Loucy (cell line): ENCODE data around the gene DAGLA.

Source experiments
- EZH2phosphoT487 ChIP-seq: fragments of 200-600 bp; IDR thresholded peaks from 2 replicates; pipeline ENCODE4 v1.6.1; 2018; ENCODE audit warnings: antibody characterized with exemption, mild to moderate bottlenecking, moderate library complexity, borderline replicate concordance
- TF ChIP-seq, protein P1 (sequence below): fragments of 200-600 bp; sonication (generic); conservative IDR thresholded peaks from 2 replicates; pipeline ENCODE4 v1.5.1; 2014; ENCODE audit warnings: mild to moderate bottlenecking, antibody characterized with exemption, low read length

DNA sequence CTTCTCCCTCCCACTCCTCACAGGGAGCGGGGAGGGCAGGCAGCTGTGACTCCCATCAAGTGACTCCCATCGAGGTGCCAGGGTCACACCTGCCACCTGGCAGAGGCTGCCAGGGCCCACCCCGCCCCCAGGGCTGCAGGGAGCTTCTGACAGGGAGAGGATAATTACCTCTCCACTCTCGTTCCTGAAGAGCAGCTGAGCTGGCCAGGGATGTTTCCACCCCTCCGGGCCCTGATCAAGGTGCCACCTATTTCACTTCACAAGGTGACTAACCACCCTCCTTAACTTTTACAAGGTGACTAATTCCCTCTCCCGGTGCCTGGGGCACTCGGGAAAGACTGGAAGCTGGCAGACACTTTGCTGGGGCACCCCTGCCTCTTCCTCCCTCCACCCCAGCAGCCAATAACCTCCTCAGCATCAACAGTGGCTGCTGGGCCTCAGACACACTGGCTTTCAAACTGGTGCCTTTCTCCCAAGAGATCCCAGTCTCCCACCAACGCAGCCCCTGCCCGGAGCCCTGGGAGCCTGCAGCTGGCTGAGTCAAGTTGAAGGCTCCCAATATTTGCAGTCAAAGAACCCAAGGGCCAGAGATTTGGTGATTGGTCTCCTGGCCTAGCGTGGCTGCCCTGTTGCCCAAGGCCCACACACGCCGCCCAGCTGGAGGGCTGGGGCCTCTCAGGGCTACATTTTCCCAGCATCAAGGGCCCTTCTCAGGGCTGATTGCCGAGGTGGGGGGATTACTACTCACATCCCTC lies 50.2 kb downstream of the DAGLA start:
- TF ChIP-seq, protein P1, sequence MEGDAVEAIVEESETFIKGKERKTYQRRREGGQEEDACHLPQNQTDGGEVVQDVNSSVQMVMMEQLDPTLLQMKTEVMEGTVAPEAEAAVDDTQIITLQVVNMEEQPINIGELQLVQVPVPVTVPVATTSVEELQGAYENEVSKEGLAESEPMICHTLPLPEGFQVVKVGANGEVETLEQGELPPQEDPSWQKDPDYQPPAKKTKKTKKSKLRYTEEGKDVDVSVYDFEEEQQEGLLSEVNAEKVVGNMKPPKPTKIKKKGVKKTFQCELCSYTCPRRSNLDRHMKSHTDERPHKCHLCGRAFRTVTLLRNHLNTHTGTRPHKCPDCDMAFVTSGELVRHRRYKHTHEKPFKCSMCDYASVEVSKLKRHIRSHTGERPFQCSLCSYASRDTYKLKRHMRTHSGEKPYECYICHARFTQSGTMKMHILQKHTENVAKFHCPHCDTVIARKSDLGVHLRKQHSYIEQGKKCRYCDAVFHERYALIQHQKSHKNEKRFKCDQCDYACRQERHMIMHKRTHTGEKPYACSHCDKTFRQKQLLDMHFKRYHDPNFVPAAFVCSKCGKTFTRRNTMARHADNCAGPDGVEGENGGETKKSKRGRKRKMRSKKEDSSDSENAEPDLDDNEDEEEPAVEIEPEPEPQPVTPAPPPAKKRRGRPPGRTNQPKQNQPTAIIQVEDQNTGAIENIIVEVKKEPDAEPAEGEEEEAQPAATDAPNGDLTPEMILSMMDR, result no peak
- TF ChIP-seq EZH2phosphoT487, result no peak
